ENCODE results near the gene CABLES1. TPM values are rescaled to one million over a fixed set of nuclear protein-coding genes. Genes with fewer than 3 reads are reported as not detected.

The CABLES1 gene
- polyA plus RNA-seq, 2 of the 4 experiments (the other 2 are of a cell fraction): 4.5 to 8.6 TPM

- ATAC-seq (no peak), DNase-seq (ENCODE audit: low read depth in 1 of 2, low spot score in 1 of 2) (no peak), FAIRE-seq (no peak)
- POLR2A ChIA-PET: no interaction called here
- Histone ChIP-seq H3K27ac (no peak overlapping the region), H3K4me3 (no peak overlapping the region), H3K4me2 (no peak overlapping the region), H3K9me3 (no peaks in the 10 kb centered on the region), H3K4me1 (peaks cover 6% of the 10 kb centered on the region)
- CTCF ChIA-PET: no interaction called here
- WGBS (ENCODE audit: missing lambda C conversion rate): 100% methylated on average over 1 of the region's 5 CpGs
- TF ChIP-seq ATOH8 (CRISPR knock-in tag; IDR thresholded peaks at IDR 0.05; ENCODE audit: low read depth) (no peak), REST (IDR thresholded peaks at IDR 0.05) (no peak), CHD2 (IDR thresholded peaks at IDR 0.05; ENCODE audit: low read length, partially characterized antibody) (no peak), TFCP2L1 (CRISPR knock-in tag; IDR thresholded peaks at IDR 0.05) (no peak), HDAC2 (IDR thresholded peaks at IDR 0.05) (no peak), RAD21 (conservative IDR thresholded peaks at IDR 0.05 in 1 of 2, IDR thresholded peaks at IDR 0.05 in 1 of 2) (no peak), FOSB (CRISPR knock-in tag; IDR thresholded peaks at IDR 0.05) (no peak), MAFK (IDR thresholded peaks at IDR 0.05; ENCODE audit: partially characterized antibody) (no peak), GATA3 (IDR thresholded peaks at IDR 0.05; ENCODE audit: borderline replicate concordance) (no peak), KDM5A (IDR thresholded peaks at IDR 0.05) (no peak), CBX2 (IDR thresholded peaks at IDR 0.05; ENCODE audit: borderline replicate concordance, low read depth) (no peak)
Measured at GRCh38 chr18:23148382-23148781, 13.1 kb downstream of the CABLES1 start.

- ChIA-PET CTCF (no interaction called here), POLR2A (no interaction called here)
- TF ChIP-seq MAZ (IDR thresholded peaks at IDR 0.05; ENCODE audit: borderline replicate concordance, low read depth, low read length) (no peak), CHD2 (IDR thresholded peaks at IDR 0.05; ENCODE audit: low read length, partially characterized antibody) (no peak), HDAC2 (IDR thresholded peaks at IDR 0.05) (no peak), RNF2 (IDR thresholded peaks at IDR 0.05; ENCODE audit: borderline replicate concordance, low read depth) (no peak)
- Histone ChIP-seq H3K4me2 (no peak overlapping the region), H3K4me3 (no peak overlapping the region), H3K4me1 (peaks cover 1% of the 10 kb centered on the region; the same call in 2 of the 3 replicates), H3K9me3 (no peaks in the 10 kb centered on the region), H3K27ac (no peak overlapping the region)
- no peak for DNase-seq (ENCODE audit: low read depth in 1 of 2, low spot score in 1 of 2)
- ATAC-seq: no peak
- WGBS (ENCODE audit: missing lambda C conversion rate): 93% methylated on average over 10 of the region's 10 CpGs
- FAIRE-seq: no peak
Measured at GRCh38 chr18:23149570-23149969, 14.3 kb downstream of the CABLES1 start.

GRCh38 chr18:23151414-23152099 is 16.3 kb downstream of the CABLES1 start:
- TF ChIP-seq NPAS2 (CRISPR knock-in tag; IDR thresholded peaks at IDR 0.05; ENCODE audit: borderline replicate concordance): no peak
- TF ChIP-seq KDM1A (IDR thresholded peaks at IDR 0.05; ENCODE audit: low read depth): no peak
- no peak for TF ChIP-seq NR3C1 (IDR thresholded peaks at IDR 0.05)
- TF ChIP-seq EHMT2 (IDR thresholded peaks at IDR 0.05; ENCODE audit: low read depth): no peak
- no peak for TF ChIP-seq CTCF (IDR thresholded peaks at IDR 0.05)
- no peak for TF ChIP-seq GATA3 (IDR thresholded peaks at IDR 0.05; ENCODE audit: borderline replicate concordance)
- TF ChIP-seq TFCP2L1 (CRISPR knock-in tag; IDR thresholded peaks at IDR 0.05): no peak
- TF ChIP-seq CHD4 (IDR thresholded peaks at IDR 0.05; ENCODE audit: borderline replicate concordance): no peak
- TF ChIP-seq MAFK (IDR thresholded peaks at IDR 0.05; ENCODE audit: partially characterized antibody): no peak
- Histone ChIP-seq H3K27ac (no peak overlapping the region), H3K4me3 (no peak overlapping the region), H3K9me3 (no peaks in the 10 kb centered on the region), H3K4me2 (no peak overlapping the region), H3K4me1 (peaks cover 16% of the 10 kb centered on the region)
- 97% methylated on average over 11 of the region's 11 CpGs for WGBS (ENCODE audit: missing lambda C conversion rate)
- CTCF ChIA-PET: no interaction called here
- ATAC-seq: no peak
- DNase-seq (ENCODE audit: low read depth in 1 of 2, low spot score in 1 of 2): no peak
- FAIRE-seq: no peak
- POLR2A ChIA-PET: no interaction called here
